IPS-NIHi7 (cell line): ENCODE data around the gene PEMT.

Experiments
- DNase-seq: peaks from one replicate; pipeline ENCODE4 v3.0.0; 2012; ENCODE audit warnings: mixed read lengths; ENCODE audit errors: extremely low spot score

PEMT gene

GRCh38 chr17:17503566-17504130 is 87.9 kb downstream of the PEMT start:
- no peak for DNase-seq

GRCh38 chr17:17502741-17503565 is 88.6 kb downstream of the PEMT start:
- no peak for DNase-seq

- DNase-seq = peak; percentile 60
Measured at GRCh38 chr17:17500999-17501605, 90.4 kb downstream of the PEMT start.

GRCh38 chr17:17499402-17500145 is 91.9 kb downstream of the PEMT start:
- DNase-seq = no peak

GRCh38 chr17:17498606-17499301 is 92.8 kb downstream of the PEMT start:
- no peak for DNase-seq

- DNase-seq = no peak
Measured at GRCh38 chr17:17497845-17498520, 93.5 kb downstream of the PEMT start.

GRCh38 chr17:17497065-17497844 is 94.3 kb downstream of the PEMT start:
- no peak for DNase-seq

- peak; percentile 93 for DNase-seq
Measured at GRCh38 chr17:17496189-17497064, 95.1 kb downstream of the PEMT start, which contains the start of gene RASD1. Gene RASD1, minus strand, starts transcription at chr17:17496395. Its CDS starts 214 bp downstream, at chr17:17496181.

- DNase-seq = no peak
Measured at GRCh38 chr17:17495536-17496188, 95.8 kb downstream of the PEMT start.

GRCh38 chr17:17494870-17495535 is 96.5 kb downstream of the PEMT start:
- DNase-seq = peak; percentile 48

GRCh38 chr17:17494499-17494869 is 97.0 kb downstream of the PEMT start:
- no peak for DNase-seq

- DNase-seq = no peak
Measured at GRCh38 chr17:17493986-17494466, 97.5 kb downstream of the PEMT start.

- no peak for DNase-seq
Measured at GRCh38 chr17:17493249-17493985, 98.1 kb downstream of the PEMT start.

- DNase-seq = no peak
Measured at GRCh38 chr17:17492571-17492970, 98.9 kb downstream of the PEMT start.

- DNase-seq = no peak
Measured at GRCh38 chr17:17492085-17492484, 99.4 kb downstream of the PEMT start.

- no peak for DNase-seq
Measured at GRCh38 chr17:17491546-17491988, 99.9 kb downstream of the PEMT start.

GRCh38 chr17:17491031-17491471 is 100.5 kb downstream of the PEMT start:
- no peak for DNase-seq
